Kidney epithelial cell (primary cell): ENCODE data around the gene STX17. TPM values are rescaled to one million over a fixed set of nuclear protein-coding genes. Genes with fewer than 3 reads are reported as not detected.

ENCODE experiments used
- DNase-seq: peaks from one replicate; pipeline ENCODE4 v3.0.0-alpha.2; 2010; ENCODE audit warnings: low read depth
- H3K27me3 ChIP-seq: 2 replicates; pipeline ENCODE4 v1.6.0; 2011; ENCODE audit warnings: low read length; ENCODE audit not compliant: control insufficient read depth, insufficient read depth
- H3K36me3 ChIP-seq: 2 replicates; pipeline ENCODE4 v1.5.1; 2011; ENCODE audit warnings: low read length; ENCODE audit not compliant: control insufficient read depth, insufficient read depth
- H3K4me3 ChIP-seq: 2 replicates; pipeline ENCODE4 v1.5.1; 2011; ENCODE audit warnings: low read depth, mild to moderate bottlenecking, control low read depth, low read length
- CTCF ChIP-seq: IDR thresholded peaks from 2 replicates; pipeline ENCODE4 v1.5.1; 2011; ENCODE audit warnings: mild to moderate bottlenecking, moderate library complexity, low read length, control low read depth, inconsistent platforms; ENCODE audit not compliant: insufficient read depth, poor library complexity, severe bottlenecking
- total RNA-seq: library from RNA; depleted of rRNA; stranded (reverse); fragments of >200 nt; gene quantifications from 2 replicates; pipeline ENCODE4 v1.2.3, GENCODE V29; 2015

Gene STX17
- total RNA-seq, 1 donor from 2014 or later = 22.7 TPM

- no peak overlapping the region for H3K4me3 ChIP-seq
- TF ChIP-seq CTCF = no peak
- no peaks in the 10 kb centered on the region for H3K27me3 ChIP-seq
- H3K36me3 ChIP-seq = no peaks in the 10 kb centered on the region
- DNase-seq = no peak
Observed at GRCh38 chr9:99866398-99866797, 40.1 kb upstream of the STX17 start.

- TF ChIP-seq CTCF = no peak
- no peaks in the 10 kb centered on the region for H3K36me3 ChIP-seq
- no peaks in the 10 kb centered on the region for H3K27me3 ChIP-seq
- no peak for DNase-seq
- no peak overlapping the region for H3K4me3 ChIP-seq
Observed at GRCh38 chr9:99867536-99867935, 38.9 kb upstream of the STX17 start.

GRCh38 chr9:99867968-99868367 is 38.5 kb upstream of the STX17 start:
- no peaks in the 10 kb centered on the region for H3K27me3 ChIP-seq
- no peak overlapping the region for H3K4me3 ChIP-seq
- TF ChIP-seq CTCF = no peak
- no peaks in the 10 kb centered on the region for H3K36me3 ChIP-seq
- no peak for DNase-seq

GRCh38 chr9:99868845-99869244 is 37.6 kb upstream of the STX17 start:
- Histone ChIP-seq H3K4me3 (no peak overlapping the region), H3K36me3 (no peaks in the 10 kb centered on the region), H3K27me3 (no peaks in the 10 kb centered on the region)
- TF ChIP-seq CTCF = no peak
- DNase-seq = no peak

GRCh38 chr9:99870126-99870525 is 36.3 kb upstream of the STX17 start:
- no peak for TF ChIP-seq CTCF
- Histone ChIP-seq H3K27me3 (no peaks in the 10 kb centered on the region), H3K36me3 (no peaks in the 10 kb centered on the region), H3K4me3 (no peak overlapping the region)
- no peak for DNase-seq

- H3K27me3 ChIP-seq = no peaks in the 10 kb centered on the region
- DNase-seq = peak; percentile 7
- H3K4me3 ChIP-seq = no peak overlapping the region
- TF ChIP-seq CTCF = no peak
- H3K36me3 ChIP-seq = no peaks in the 10 kb centered on the region
Observed at GRCh38 chr9:99873531-99873930, 32.9 kb upstream of the STX17 start.
